Neutrophil (primary cell): ENCODE data around the gene C6orf89.

Experiments
- H3K27ac ChIP-seq: fragments of 200-600 bp; sonication (generic); 2 replicates; pipeline ENCODE4 v1.5.1; 2016; ENCODE audit warnings: mild to moderate bottlenecking, moderate library complexity
- H3K27me3 ChIP-seq: fragments of 200-600 bp; sonication (generic); 2 replicates; pipeline ENCODE4 v1.6.0; 2016; ENCODE audit warnings: mild to moderate bottlenecking
- H3K36me3 ChIP-seq: fragments of 200-600 bp; sonication (generic); 2 replicates; pipeline ENCODE4 v1.5.1; 2017
- H3K4me1 ChIP-seq, 2 experiments: fragments of 200-600 bp in 1 of 2; sonication (generic) in 1 of 2; 1 replicate in 1 of 2; 2 replicates in 1 of 2; pipeline versions ENCODE4 v1.5.1 to v1.6.1; 2013 to 2016; ENCODE audit warnings: low read depth in 1 of 2, low read length in 1 of 2, mild to moderate bottlenecking in 1 of 2, moderate library complexity in 1 of 2; ENCODE audit not compliant: control insufficient read depth in 1 of 2, insufficient read depth in 1 of 2
- H3K4me3 ChIP-seq, 2 experiments: fragments of 200-600 bp in 1 of 2; sonication (generic) in 1 of 2; 1 replicate in 1 of 2; 2 replicates in 1 of 2; pipeline ENCODE4 v1.5.1; 2013 to 2016; ENCODE audit warnings: low read depth in 1 of 2, low read length in 1 of 2, mild to moderate bottlenecking in 1 of 2, moderate library complexity in 1 of 2
- H3K9me3 ChIP-seq: fragments of 200-600 bp; sonication (generic); 2 replicates; pipeline ENCODE4 v1.5.1; 2016
- TF ChIP-seq, protein P1 (sequence below): fragments of 200-600 bp; sonication (generic); IDR thresholded peaks from 2 replicates; pipeline ENCODE4 v1.5.1; 2016; ENCODE audit warnings: antibody characterized with exemption

C6orf89 gene

DNA sequence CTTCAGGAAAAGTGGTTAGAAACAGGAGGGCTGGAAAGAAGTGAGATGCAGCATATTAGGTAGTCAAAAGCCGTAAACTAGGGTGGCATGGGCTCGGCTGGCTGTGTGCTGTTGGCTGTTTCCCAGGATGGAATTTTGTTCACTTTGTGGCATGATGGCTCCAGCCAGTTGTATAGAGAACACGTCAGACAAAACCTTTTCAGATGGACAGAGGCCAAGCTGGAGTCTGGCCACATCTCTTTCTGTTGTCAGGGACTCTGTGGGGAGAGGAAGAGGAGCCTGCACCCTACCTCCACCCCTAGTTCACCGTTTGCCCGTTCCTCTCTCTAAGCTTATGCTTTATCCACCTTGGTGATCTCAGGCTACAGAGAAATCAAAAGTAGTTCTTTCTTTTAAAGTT lies 22.0 kb downstream of the C6orf89 start:
- Histone ChIP-seq H3K4me3 (no peak overlapping the region), H3K9me3 (no peaks in the 10 kb centered on the region), H3K4me1 (no peaks in the 10 kb centered on the region), H3K27me3 (no peaks in the 10 kb centered on the region), H3K27ac (no peak overlapping the region), H3K36me3 (peaks cover 84% of the 10 kb centered on the region)
- TF ChIP-seq, protein P1, sequence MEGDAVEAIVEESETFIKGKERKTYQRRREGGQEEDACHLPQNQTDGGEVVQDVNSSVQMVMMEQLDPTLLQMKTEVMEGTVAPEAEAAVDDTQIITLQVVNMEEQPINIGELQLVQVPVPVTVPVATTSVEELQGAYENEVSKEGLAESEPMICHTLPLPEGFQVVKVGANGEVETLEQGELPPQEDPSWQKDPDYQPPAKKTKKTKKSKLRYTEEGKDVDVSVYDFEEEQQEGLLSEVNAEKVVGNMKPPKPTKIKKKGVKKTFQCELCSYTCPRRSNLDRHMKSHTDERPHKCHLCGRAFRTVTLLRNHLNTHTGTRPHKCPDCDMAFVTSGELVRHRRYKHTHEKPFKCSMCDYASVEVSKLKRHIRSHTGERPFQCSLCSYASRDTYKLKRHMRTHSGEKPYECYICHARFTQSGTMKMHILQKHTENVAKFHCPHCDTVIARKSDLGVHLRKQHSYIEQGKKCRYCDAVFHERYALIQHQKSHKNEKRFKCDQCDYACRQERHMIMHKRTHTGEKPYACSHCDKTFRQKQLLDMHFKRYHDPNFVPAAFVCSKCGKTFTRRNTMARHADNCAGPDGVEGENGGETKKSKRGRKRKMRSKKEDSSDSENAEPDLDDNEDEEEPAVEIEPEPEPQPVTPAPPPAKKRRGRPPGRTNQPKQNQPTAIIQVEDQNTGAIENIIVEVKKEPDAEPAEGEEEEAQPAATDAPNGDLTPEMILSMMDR, result no peak

DNA sequence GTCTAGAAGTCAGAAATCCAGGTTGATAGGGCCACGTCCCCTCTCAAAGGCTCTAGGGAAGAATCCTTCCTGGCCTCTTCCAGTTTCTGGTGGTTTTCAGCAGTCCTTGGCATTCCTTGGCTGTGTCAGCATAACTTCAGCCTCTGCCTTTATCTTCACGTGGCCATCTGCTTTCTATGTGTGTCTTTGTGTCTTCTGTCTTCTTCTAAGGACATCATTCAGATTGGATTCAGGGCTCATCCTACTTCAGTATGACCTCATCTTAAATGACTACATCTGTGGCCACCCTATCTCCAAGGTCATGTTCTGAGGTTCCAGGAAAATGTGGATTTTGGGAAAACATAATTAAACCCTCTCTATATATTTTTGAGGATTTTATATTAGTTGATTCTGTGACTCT lies 23.0 kb downstream of the C6orf89 start:
- no peaks in the 10 kb centered on the region for H3K9me3 ChIP-seq
- no peak overlapping the region for H3K27ac ChIP-seq
- H3K4me3 ChIP-seq, result no peak overlapping the region
- no peaks in the 10 kb centered on the region for H3K27me3 ChIP-seq
- H3K36me3 ChIP-seq, result peaks cover 84% of the 10 kb centered on the region
- no peaks in the 10 kb centered on the region for H3K4me1 ChIP-seq
- TF ChIP-seq, protein P1, result no peak

DNA sequence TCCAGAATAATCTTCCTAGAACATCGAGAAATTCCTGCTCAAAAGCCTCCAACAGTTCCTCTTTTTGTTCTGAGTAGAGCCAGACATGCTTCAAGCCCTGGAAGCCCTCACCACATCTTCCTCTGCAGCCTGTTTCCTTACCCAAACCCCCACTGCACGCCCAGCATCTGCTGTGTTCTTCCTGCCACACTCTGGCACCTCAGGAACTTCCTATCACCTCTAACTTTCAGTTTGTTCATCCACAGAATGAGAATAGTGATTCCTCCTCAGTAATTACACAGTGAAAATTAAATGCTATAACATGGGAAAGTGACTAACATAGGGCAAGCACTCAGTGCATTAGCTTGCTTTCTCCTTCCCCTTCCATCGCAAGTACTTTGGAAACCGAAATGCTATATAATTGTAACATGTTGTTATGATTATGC lies 26.3 kb downstream of the C6orf89 start:
- no peaks in the 10 kb centered on the region for H3K9me3 ChIP-seq
- no peak overlapping the region for H3K4me3 ChIP-seq
- H3K36me3 ChIP-seq, result peaks cover 84% of the 10 kb centered on the region
- no peaks in the 10 kb centered on the region for H3K4me1 ChIP-seq
- TF ChIP-seq, protein P1, result no peak
- H3K27me3 ChIP-seq, result no peaks in the 10 kb centered on the region
- H3K27ac ChIP-seq, result peak overlapping the region; percentile 21

DNA sequence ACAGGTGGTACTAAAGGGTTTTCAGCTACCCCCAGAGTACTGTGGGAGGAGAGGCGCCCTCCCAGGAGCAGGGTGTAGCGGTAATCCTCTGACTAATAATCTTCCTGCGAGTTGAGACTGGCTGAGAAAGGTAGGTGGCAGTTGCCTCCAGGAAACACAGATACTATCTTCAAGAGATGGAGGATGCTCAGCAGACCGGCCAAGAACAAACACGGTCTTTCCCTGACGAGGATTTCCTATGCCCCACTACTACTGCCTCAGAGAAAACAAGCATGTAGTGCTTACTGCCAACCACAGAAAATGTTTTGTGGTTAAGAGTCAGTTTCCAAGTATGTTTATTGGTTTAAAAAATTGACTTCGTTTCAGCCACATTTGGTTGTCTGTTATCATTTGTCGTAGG lies 26.8 kb downstream of the C6orf89 start:
- Histone ChIP-seq H3K4me1 (no peaks in the 10 kb centered on the region), H3K27ac (no peak overlapping the region), H3K9me3 (no peaks in the 10 kb centered on the region)

DNA sequence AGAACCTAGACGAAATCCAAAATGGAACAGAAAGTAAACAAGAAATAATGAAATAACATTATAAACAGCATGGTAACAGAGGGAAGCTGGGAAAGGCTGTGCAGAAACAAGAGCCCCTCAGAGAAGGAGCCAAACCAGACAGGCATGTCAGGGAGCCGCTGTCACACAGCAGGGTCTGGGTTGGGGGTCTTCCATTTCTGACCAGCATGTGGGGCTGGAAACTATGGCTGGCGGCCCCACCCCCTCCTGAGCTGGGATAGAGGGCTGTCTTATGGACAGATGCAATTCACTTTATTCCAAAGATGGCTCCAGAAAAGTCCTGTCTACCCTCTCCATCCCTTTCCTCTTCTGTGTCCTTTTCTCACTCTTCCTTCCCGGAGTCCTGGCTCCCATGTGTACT lies 27.3 kb downstream of the C6orf89 start:
- H3K27me3 ChIP-seq, result no peaks in the 10 kb centered on the region

More for the DNA sequence above, 26.8 kb downstream of the C6orf89 start:
- Histone ChIP-seq H3K27me3 (no peaks in the 10 kb centered on the region), H3K36me3 (peaks cover 84% of the 10 kb centered on the region), H3K4me3 (no peak overlapping the region)
- TF ChIP-seq, protein P1, result no peak

More for the DNA sequence above, 27.3 kb downstream of the C6orf89 start:
- no peak overlapping the region for H3K27ac ChIP-seq
- no peaks in the 10 kb centered on the region for H3K4me1 ChIP-seq
- H3K36me3 ChIP-seq, result peaks cover 84% of the 10 kb centered on the region
- TF ChIP-seq, protein P1, result no peak
- H3K4me3 ChIP-seq, result no peak overlapping the region
- H3K9me3 ChIP-seq, result no peaks in the 10 kb centered on the region
